HG03521 (cell line): Measurements from ENCODE around the gene PTPRD.
"Not testable (repeated sequence)": the region's sequence is repeated elsewhere in the genome, so short reads cannot be mapped to it uniquely, and the experiment has no call there.

Source experiments
- ATAC-seq: cut with Tn5 transposase; IDR thresholded peaks from one replicate; pipeline ENCODE4 v1.9.1; 2021; ENCODE audit warnings: mild to moderate bottlenecking, moderate library complexity; ENCODE audit not compliant: unreplicated experiment

The PTPRD gene

GRCh38 chr9:8946461-8946860 lies 1666.3 kb downstream of the PTPRD start:
- ATAC-seq = no peak

GRCh38 chr9:8943392-8943791 lies 1669.4 kb downstream of the PTPRD start:
- ATAC-seq = no peak

GRCh38 chr9:8940650-8941049 lies 1672.2 kb downstream of the PTPRD start:
- no peak for ATAC-seq

- no peak for ATAC-seq
Measured at GRCh38 chr9:8926461-8926860, 1686.3 kb downstream of the PTPRD start.

- no peak for ATAC-seq
Measured at GRCh38 chr9:8924562-8924961, 1688.2 kb downstream of the PTPRD start.

GRCh38 chr9:8920478-8921183 lies 1692.2 kb downstream of the PTPRD start:
- not testable (repeated sequence) for ATAC-seq

- ATAC-seq = no peak
Measured at GRCh38 chr9:8917956-8918739, 1694.7 kb downstream of the PTPRD start.

GRCh38 chr9:8916771-8917170 lies 1696.0 kb downstream of the PTPRD start:
- ATAC-seq = no peak

GRCh38 chr9:8907868-8908267 lies 1704.9 kb downstream of the PTPRD start:
- no peak for ATAC-seq

GRCh38 chr9:8905731-8906130 lies 1707.1 kb downstream of the PTPRD start:
- ATAC-seq = no peak

GRCh38 chr9:8904771-8905515 lies 1707.9 kb downstream of the PTPRD start:
- no peak for ATAC-seq

- no peak for ATAC-seq
Measured at GRCh38 chr9:8903077-8903476, 1709.7 kb downstream of the PTPRD start.

- no peak for ATAC-seq
Measured at GRCh38 chr9:8901146-8901545, 1711.7 kb downstream of the PTPRD start.

GRCh38 chr9:8899511-8899910 lies 1713.3 kb downstream of the PTPRD start:
- no peak for ATAC-seq

- ATAC-seq = no peak
Measured at GRCh38 chr9:8895861-8896224, 1717.0 kb downstream of the PTPRD start.

- ATAC-seq = no peak
Measured at GRCh38 chr9:8895106-8895860, 1717.5 kb downstream of the PTPRD start.

GRCh38 chr9:8890695-8891094 lies 1722.1 kb downstream of the PTPRD start:
- no peak for ATAC-seq

- no peak for ATAC-seq
Measured at GRCh38 chr9:8889100-8889499, 1723.7 kb downstream of the PTPRD start.

GRCh38 chr9:8888591-8888990 lies 1724.2 kb downstream of the PTPRD start:
- no peak for ATAC-seq

- ATAC-seq = no peak
Measured at GRCh38 chr9:8887369-8887768, 1725.4 kb downstream of the PTPRD start.

GRCh38 chr9:8883321-8883720 lies 1729.5 kb downstream of the PTPRD start:
- no peak for ATAC-seq
